Liver (tissue), 9 donors: ENCODE data around the gene TMEM139. TPM values are rescaled to one million over a fixed set of nuclear protein-coding genes. Genes with fewer than 3 reads are reported as not detected.

Experiments
- DNase-seq: peaks from one replicate; pipeline ENCODE4 v3.0.0-alpha.2; 2017; ENCODE audit warnings: low spot score
- H3K27ac ChIP-seq, 2 donors: one replicate each; pipeline ENCODE4 v1.7.0; 2013; ENCODE audit warnings: inconsistent platforms in 2 of 2, low read length in 2 of 2, control low read depth in 1 of 2, low read depth in 1 of 2, mild to moderate bottlenecking in 1 of 2
- H3K27me3 ChIP-seq, 4 donors: one replicate each; pipeline versions ENCODE4 v1.6.1 to v1.7.0; 2013; ENCODE audit warnings: low read length in 3 of 4, inconsistent platforms in 1 of 4, mild to moderate bottlenecking in 1 of 4, moderate library complexity in 1 of 4; ENCODE audit not compliant: control insufficient read depth in 4 of 4, insufficient read depth in 4 of 4
- H3K36me3 ChIP-seq, 4 donors: one replicate each; pipeline versions ENCODE4 v1.6.1 to v1.7.0; 2013; ENCODE audit warnings: low read length in 3 of 4, mild to moderate bottlenecking in 3 of 4, low read depth in 1 of 4, moderate library complexity in 1 of 4; ENCODE audit not compliant: control insufficient read depth in 4 of 4, insufficient read depth in 3 of 4
- H3K4me1 ChIP-seq, 4 donors: one replicate each; pipeline versions ENCODE4 v1.6.1 to v1.7.0; 2013; ENCODE audit warnings: low read length in 3 of 4, mild to moderate bottlenecking in 3 of 4, moderate library complexity in 1 of 4; ENCODE audit not compliant: control insufficient read depth in 4 of 4, insufficient read depth in 4 of 4
- H3K4me3 ChIP-seq, 3 donors: one replicate each; pipeline versions ENCODE4 v1.6.1 to v1.7.0; 2013; ENCODE audit warnings: low read length in 3 of 3, control low read depth in 1 of 3, low read depth in 1 of 3, mild to moderate bottlenecking in 1 of 3
- H3K9ac ChIP-seq, 2 donors: one replicate each; pipeline ENCODE4 v1.7.0; 2013; ENCODE audit warnings: low read length in 2 of 2, mild to moderate bottlenecking in 2 of 2, moderate library complexity in 2 of 2, control low read depth in 1 of 2, low read depth in 1 of 2
- H3K9me3 ChIP-seq, 4 donors: one replicate each; pipeline versions ENCODE4 v1.6.1 to v1.7.0; 2013; ENCODE audit warnings: low read length in 3 of 4; ENCODE audit not compliant: control insufficient read depth in 4 of 4
- EGR1 ChIP-seq, 2 donors: IDR thresholded peaks; 2 replicates each; pipeline ENCODE4 v1.6.1; 2016 to 2018; ENCODE audit warnings: antibody characterized with exemption in 2 of 2, low read depth in 2 of 2
- GABPA ChIP-seq, 2 donors: IDR thresholded peaks in 1 of 2; conservative IDR thresholded peaks in 1 of 2; 2 replicates each; pipeline ENCODE4 v1.6.1; 2016; ENCODE audit warnings: antibody characterized with exemption in 2 of 2, mild to moderate bottlenecking in 1 of 2, moderate library complexity in 1 of 2
- HNF4A ChIP-seq, 2 donors: conservative IDR thresholded peaks; 2 replicates each; pipeline ENCODE4 v1.6.1; 2016; ENCODE audit warnings: antibody characterized with exemption in 2 of 2, mild to moderate bottlenecking in 2 of 2
- HNF4G ChIP-seq: IDR thresholded peaks from 2 replicates; pipeline ENCODE4 v1.6.1; 2016; ENCODE audit warnings: antibody characterized with exemption
- MAX ChIP-seq: IDR thresholded peaks from 2 replicates; pipeline ENCODE4 v1.6.1; 2016; ENCODE audit warnings: antibody characterized with exemption
- NR2F2 ChIP-seq: IDR thresholded peaks from 2 replicates; pipeline ENCODE4 v1.6.1; 2016; ENCODE audit warnings: antibody characterized with exemption
- RAD21 ChIP-seq, 2 donors: IDR thresholded peaks; 2 replicates each; pipeline ENCODE4 v1.6.1; 2016; ENCODE audit warnings: antibody characterized with exemption in 2 of 2, mild to moderate bottlenecking in 2 of 2
- REST ChIP-seq: IDR thresholded peaks from 2 replicates; pipeline ENCODE4 v1.6.1; 2016; ENCODE audit warnings: antibody characterized with exemption, mild to moderate bottlenecking
- RXRA ChIP-seq, 2 donors: IDR thresholded peaks; 2 replicates each; pipeline ENCODE4 v1.6.1; 2017 to 2018; ENCODE audit warnings: antibody characterized with exemption in 2 of 2, mild to moderate bottlenecking in 1 of 2
- SP1 ChIP-seq: IDR thresholded peaks from 2 replicates; pipeline ENCODE4 v1.6.1; 2018; ENCODE audit warnings: antibody characterized with exemption, mild to moderate bottlenecking
- ZBTB33 ChIP-seq: IDR thresholded peaks from 2 replicates; pipeline ENCODE4 v1.6.1; 2016; ENCODE audit warnings: antibody characterized with exemption
- WGBS: extraction: QIAGEN DNeasy Blood & Tissue Kit; methylation state at CpG from one replicate; pipeline ENCODE4 v1.1.7; 2013; 5-methylcytosine and 5-hydroxymethylcytosine counted together
- polyA plus RNA-seq, 2 donors: library from polyadenylated mRNA; stranded (reverse) in 1 of 2; unstranded in 1 of 2; fragments of 200-250 nt in 1 of 2; fragments of >200 nt in 1 of 2; fragmentation: Nextera tagmentation in 1 of 2; extraction: Ambion mirVana in 1 of 2; gene quantifications; one replicate each; pipeline versions ENCODE4 v1.2.1 to v1.2.3, GENCODE V29; 2013 to 2015
- total RNA-seq, 2 donors: library from RNA; depleted of rRNA; stranded (reverse); fragments of >200 nt; gene quantifications; one replicate each; pipeline ENCODE4 v1.2.3, GENCODE V29; 2014
- TF ChIP-seq, protein P1 (sequence below): fragments of 150-350 bp; IDR thresholded peaks from 2 replicates; pipeline ENCODE4 v1.5.1; 2017; ENCODE audit warnings: improper control_type of control experiment, low read depth, low read length; ENCODE audit not compliant: missing input control
- donor health status: healthy.
- donor health status: healthy.
- donor health status: healthy.
- donor health status: healthy.
- donor health status: healthy.

The TMEM139 gene
- total and polyA plus RNA-seq, 4 donors: 3.0 to 8.6 (median 5.5) TPM

DNA sequence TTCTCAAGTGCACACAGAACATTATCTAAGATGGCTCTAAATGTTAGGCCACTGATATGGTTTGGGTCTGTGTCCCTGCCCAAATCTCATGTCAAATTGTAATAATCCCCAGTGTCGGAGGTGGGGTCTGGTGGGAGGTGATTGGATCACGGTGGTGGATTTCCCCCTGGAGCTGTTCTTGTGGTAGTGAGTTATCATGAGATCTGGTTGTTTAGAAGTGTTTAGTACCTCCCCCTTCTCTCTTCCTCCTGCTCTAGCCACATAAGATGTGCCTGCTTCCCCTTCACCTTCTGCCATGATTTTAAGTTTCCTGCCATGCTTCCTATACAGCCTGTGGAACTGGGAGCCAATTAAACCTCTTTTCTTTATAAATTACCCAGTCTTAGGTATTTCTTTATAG is 32.8 kb upstream of the TMEM139 start (continued):
- TF ChIP-seq, protein P1, sequence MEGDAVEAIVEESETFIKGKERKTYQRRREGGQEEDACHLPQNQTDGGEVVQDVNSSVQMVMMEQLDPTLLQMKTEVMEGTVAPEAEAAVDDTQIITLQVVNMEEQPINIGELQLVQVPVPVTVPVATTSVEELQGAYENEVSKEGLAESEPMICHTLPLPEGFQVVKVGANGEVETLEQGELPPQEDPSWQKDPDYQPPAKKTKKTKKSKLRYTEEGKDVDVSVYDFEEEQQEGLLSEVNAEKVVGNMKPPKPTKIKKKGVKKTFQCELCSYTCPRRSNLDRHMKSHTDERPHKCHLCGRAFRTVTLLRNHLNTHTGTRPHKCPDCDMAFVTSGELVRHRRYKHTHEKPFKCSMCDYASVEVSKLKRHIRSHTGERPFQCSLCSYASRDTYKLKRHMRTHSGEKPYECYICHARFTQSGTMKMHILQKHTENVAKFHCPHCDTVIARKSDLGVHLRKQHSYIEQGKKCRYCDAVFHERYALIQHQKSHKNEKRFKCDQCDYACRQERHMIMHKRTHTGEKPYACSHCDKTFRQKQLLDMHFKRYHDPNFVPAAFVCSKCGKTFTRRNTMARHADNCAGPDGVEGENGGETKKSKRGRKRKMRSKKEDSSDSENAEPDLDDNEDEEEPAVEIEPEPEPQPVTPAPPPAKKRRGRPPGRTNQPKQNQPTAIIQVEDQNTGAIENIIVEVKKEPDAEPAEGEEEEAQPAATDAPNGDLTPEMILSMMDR: no peak
- no peak for TF ChIP-seq RAD21 (IDR thresholded peaks at IDR 0.05)
- no peak for TF ChIP-seq EGR1 (IDR thresholded peaks at IDR 0.05; ENCODE audit: low read depth in 2 of 2)
- TF ChIP-seq GABPA (IDR thresholded peaks at IDR 0.05 in 1 of 2, conservative IDR thresholded peaks at IDR 0.05 in 1 of 2): no peak
- no peak for TF ChIP-seq HNF4A (conservative IDR thresholded peaks at IDR 0.05)

- TF ChIP-seq SP1 (no peak), REST (no peak), MAX (no peak), GABPA (IDR thresholded peaks at IDR 0.05 in 1 of 2, conservative IDR thresholded peaks at IDR 0.05 in 1 of 2) (no peak), ZBTB33 (no peak), HNF4G (no peak), RAD21 (IDR thresholded peaks at IDR 0.05) (no peak), HNF4A (conservative IDR thresholded peaks at IDR 0.05) (no peak), NR2F2 (no peak), RXRA (IDR thresholded peaks at IDR 0.05) (no peak)
- TF ChIP-seq, protein P1: no peak
- no peak for DNase-seq
- Histone ChIP-seq H3K4me1 (peaks cover 0 to 6% (median 5%) of the 10 kb centered on the region in 4 donors), H3K4me3 (no peak overlapping the region), H3K27me3 (no peaks in the 10 kb centered on the region), H3K27ac (no peak overlapping the region), H3K36me3 (no peaks in the 10 kb centered on the region), H3K9me3 (no peaks in the 10 kb centered on the region), H3K9ac (no peak overlapping the region)
- 49% methylated on average over 3 of the region's 3 CpGs for WGBS
Observed at GRCh38 chr7:143255564-143255963, 29.2 kb upstream of the TMEM139 start.
